ENCODE measurements around the gene STAT4. TPM values are rescaled to one million over a fixed set of nuclear protein-coding genes. Genes with fewer than 3 reads are reported as not detected.

The STAT4 gene
- total RNA-seq, 1 donor from 2014 or later = 8.0 TPM

GRCh38 chr2:190979906-190980629, 170.7 kb downstream of the STAT4 start:
- Histone ChIP-seq H3K27me3 (no peaks in the 10 kb centered on the region), H3K27ac (peak overlapping the region; percentile 77), H3K4me1 (peaks cover 23% of the 10 kb centered on the region), H3K4me3 (no peak overlapping the region), H3K9me3 (no peaks in the 10 kb centered on the region), H3K36me3 (peaks cover 98% of the 10 kb centered on the region)
- peak; percentile 93 for ATAC-seq
- no peak for TF ChIP-seq CTCF (IDR thresholded peaks at IDR 0.05)
- peak; percentile 86 for DNase-seq
- intact Hi-C loops (cut with DNase I) = loop anchor here (10.0 kb wide), 1 partner anchor 45 kb away; no protein-coding TSS in a partner anchor

Other genes starting within 250 kb of the STAT4 start
- gene STAT1, start 136.8 kb downstream of the STAT4 start, total RNA-seq = 98.6 TPM
- gene MYO1B, start 94.4 kb upstream of the STAT4 start, total RNA-seq = 231 TPM